ENCODE results near the gene TET1. TPM values are rescaled to one million over a fixed set of nuclear protein-coding genes. Genes with fewer than 3 reads are reported as not detected.

TET1 gene
- total RNA-seq, 4 donors from 2014 or later, result 7.5 to 12.9 (median 10.9) TPM

DNA sequence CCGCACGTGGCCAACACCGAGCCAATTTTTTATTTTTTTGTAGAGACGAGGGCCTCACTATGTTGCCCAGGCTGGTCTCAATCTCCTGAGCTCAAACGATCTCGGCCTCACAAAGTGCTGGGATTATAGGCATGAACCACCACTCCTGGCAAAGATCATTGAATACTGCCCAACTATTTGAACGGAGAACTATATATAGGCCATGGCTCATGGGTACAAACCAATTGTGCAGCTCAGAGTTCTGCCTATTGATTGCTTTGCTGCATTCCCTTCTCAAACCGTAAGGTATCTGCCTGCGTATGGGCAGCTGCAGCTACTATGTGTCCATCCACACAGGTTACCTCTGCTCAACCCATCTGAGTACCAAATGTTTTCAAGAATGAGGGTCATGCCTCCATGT, 23.2 kb upstream of the TET1 start:
- Histone ChIP-seq H3K36me3 (no peaks in the 10 kb centered on the region), H3K9me3 (no peaks in the 10 kb centered on the region), H3K4me3 (no peak overlapping the region), H3K27me3 (no peaks in the 10 kb centered on the region), H3K4me1 (no peaks in the 10 kb centered on the region), H3K27ac (no peak overlapping the region)
- DNase-seq (ENCODE audit: low spot score in 2 of 2), result no peak
- no peak for TF ChIP-seq EP300 (IDR thresholded peaks at IDR 0.05)
- TF ChIP-seq, protein P1, sequence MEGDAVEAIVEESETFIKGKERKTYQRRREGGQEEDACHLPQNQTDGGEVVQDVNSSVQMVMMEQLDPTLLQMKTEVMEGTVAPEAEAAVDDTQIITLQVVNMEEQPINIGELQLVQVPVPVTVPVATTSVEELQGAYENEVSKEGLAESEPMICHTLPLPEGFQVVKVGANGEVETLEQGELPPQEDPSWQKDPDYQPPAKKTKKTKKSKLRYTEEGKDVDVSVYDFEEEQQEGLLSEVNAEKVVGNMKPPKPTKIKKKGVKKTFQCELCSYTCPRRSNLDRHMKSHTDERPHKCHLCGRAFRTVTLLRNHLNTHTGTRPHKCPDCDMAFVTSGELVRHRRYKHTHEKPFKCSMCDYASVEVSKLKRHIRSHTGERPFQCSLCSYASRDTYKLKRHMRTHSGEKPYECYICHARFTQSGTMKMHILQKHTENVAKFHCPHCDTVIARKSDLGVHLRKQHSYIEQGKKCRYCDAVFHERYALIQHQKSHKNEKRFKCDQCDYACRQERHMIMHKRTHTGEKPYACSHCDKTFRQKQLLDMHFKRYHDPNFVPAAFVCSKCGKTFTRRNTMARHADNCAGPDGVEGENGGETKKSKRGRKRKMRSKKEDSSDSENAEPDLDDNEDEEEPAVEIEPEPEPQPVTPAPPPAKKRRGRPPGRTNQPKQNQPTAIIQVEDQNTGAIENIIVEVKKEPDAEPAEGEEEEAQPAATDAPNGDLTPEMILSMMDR (IDR thresholded peaks at IDR 0.05), result no peak
- TF ChIP-seq POLR2A (IDR thresholded peaks at IDR 0.05), result no peak
- whole genome bisulfite sequencing, 2 donors, result 83 to 85% methylated on average over 9 of the region's 9 CpGs

- Histone ChIP-seq H3K9me3 (no peaks in the 10 kb centered on the region), H3K4me1 (no peaks in the 10 kb centered on the region), H3K27me3 (no peaks in the 10 kb centered on the region), H3K27ac (no peak overlapping the region), H3K4me3 (no peak overlapping the region), H3K36me3 (no peaks in the 10 kb centered on the region)
- no peak for DNase-seq (ENCODE audit: low spot score in 2 of 2)
- WGBS, 2 donors, result 86 to 90% methylated on average over 6 of the region's 6 CpGs
- TF ChIP-seq EP300 (IDR thresholded peaks at IDR 0.05) (no peak), POLR2A (IDR thresholded peaks at IDR 0.05) (no peak)
- TF ChIP-seq, protein P1 (IDR thresholded peaks at IDR 0.05), result no peak
Measured at GRCh38 chr10:68537796-68538195, 22.3 kb upstream of the TET1 start.

DNA sequence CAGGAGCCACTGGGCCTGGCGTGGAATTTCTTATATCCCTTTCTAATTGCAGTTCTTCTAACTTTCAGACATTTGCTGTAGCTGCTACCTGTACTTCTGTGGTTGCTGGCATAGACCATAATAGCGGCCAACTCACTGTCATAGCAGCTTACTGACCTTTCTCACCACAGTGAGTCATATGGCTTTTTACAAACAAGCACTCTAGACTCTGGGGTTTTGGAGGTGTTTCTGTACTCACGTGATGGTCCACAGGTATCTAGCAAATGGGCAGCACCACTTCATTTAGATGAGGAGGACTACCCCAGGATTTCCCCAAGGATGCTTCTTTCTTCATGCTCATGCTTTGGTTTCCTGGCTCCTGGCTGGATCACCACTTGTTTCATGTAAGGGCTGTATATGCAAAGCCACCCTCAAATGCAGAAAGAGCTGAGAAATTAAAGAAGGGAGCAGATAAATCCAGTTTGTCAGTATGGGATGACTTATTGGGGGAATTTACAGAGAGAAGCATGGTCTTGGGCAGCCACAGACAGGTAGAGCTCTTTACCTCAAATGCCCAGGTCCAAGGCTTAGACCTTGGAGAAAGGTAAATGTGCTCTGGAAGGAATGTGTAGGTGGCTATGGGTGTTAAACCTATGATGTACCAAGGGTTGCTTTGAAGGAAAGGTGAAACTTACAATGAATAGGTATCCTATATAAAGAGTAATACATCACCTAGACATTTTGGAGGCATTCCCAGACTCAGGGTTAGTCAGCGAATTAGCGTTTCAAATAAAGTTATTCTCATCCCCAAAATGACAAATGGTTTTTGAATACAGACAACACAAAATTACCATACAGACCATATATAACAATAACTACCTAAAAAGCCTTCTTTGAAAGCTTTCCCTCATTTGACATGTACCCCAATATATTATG, 16.9 kb upstream of the TET1 start:
- no peak for TF ChIP-seq POLR2A (IDR thresholded peaks at IDR 0.05)
- TF ChIP-seq, protein P1 (IDR thresholded peaks at IDR 0.05), result no peak
- TF ChIP-seq EP300 (IDR thresholded peaks at IDR 0.05), result no peak
- Histone ChIP-seq H3K9me3 (no peaks in the 10 kb centered on the region), H3K4me3 (no peak overlapping the region), H3K36me3 (no peaks in the 10 kb centered on the region), H3K4me1 (no peaks in the 10 kb centered on the region), H3K27ac (peak overlapping the region in 1 of 4 donors; percentile 21), H3K27me3 (no peaks in the 10 kb centered on the region)
- no peak for DNase-seq (ENCODE audit: low spot score in 2 of 2)
- WGBS, 2 donors, result 81 to 85% methylated on average over 5 of the region's 5 CpGs

GRCh38 chr10:68550747-68551411, 9.3 kb upstream of the TET1 start:
- Histone ChIP-seq H3K9me3 (no peaks in the 10 kb centered on the region), H3K4me1 (no peaks in the 10 kb centered on the region), H3K27me3 (no peaks in the 10 kb centered on the region), H3K4me3 (no peak overlapping the region), H3K36me3 (no peaks in the 10 kb centered on the region), H3K27ac (no peak overlapping the region)
- 75 to 77% methylated on average over 5 of the region's 5 CpGs for WGBS, 2 donors
- TF ChIP-seq, protein P1 (IDR thresholded peaks at IDR 0.05), result peak; percentile 71 to 90 (median 80)
- TF ChIP-seq EP300 (IDR thresholded peaks at IDR 0.05) (peak in 1 of 2 donors; percentile 40), POLR2A (IDR thresholded peaks at IDR 0.05) (no peak)
- DNase-seq (ENCODE audit: low spot score in 2 of 2), result peak in 1 of 2 donors; percentile 83

DNA sequence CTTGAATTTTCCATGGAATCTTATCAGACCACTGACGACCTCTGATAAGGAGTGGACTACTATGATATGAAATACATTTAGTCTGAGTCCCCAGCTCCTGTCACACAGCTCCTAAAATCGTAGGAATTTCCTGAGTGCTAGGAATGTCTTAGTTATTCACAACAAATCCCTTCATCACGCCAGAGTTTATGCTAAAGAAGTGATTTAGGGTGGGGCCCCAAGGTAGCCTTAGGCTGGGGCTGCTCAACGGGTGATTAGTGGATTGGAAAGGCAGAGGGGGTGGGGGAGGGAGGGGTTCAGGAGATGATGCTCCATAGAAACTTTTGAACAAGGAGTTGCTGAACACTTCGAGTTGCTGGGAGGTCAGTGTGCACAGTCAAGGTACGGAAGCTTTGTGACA, 7.0 kb upstream of the TET1 start:
- no peaks in the 10 kb centered on the region for H3K36me3 ChIP-seq
- no peaks in the 10 kb centered on the region for H3K9me3 ChIP-seq
- TF ChIP-seq EP300 (IDR thresholded peaks at IDR 0.05), result no peak
- TF ChIP-seq, protein P1 (IDR thresholded peaks at IDR 0.05), result no peak
- TF ChIP-seq POLR2A (IDR thresholded peaks at IDR 0.05), result no peak
- DNase-seq (ENCODE audit: low spot score in 2 of 2), result no peak
- WGBS, 2 donors, result 54% methylated on average over 6 of the region's 6 CpGs
- no peaks in the 10 kb centered on the region for H3K27me3 ChIP-seq
- no peak overlapping the region for H3K27ac ChIP-seq
- no peaks in the 10 kb centered on the region for H3K4me1 ChIP-seq
- H3K4me3 ChIP-seq, result no peak overlapping the region
